Mesenchymal stem cell (in vitro differentiated cells and primary cell): ENCODE measurements around the gene DYNC1LI1.
A peak's percentile ranks its signal among the peaks of the same experiment; 100 is the strongest.

Experiments used
- DNase-seq: peaks from one replicate; pipeline ENCODE4 v3.0.0-alpha.2; 2013
- H2AFZ ChIP-seq: one replicate; pipeline ENCODE4 v1.6.1; 2013; ENCODE audit warnings: low read depth, mild to moderate bottlenecking, control low read depth, inconsistent platforms, low read length, moderate library complexity
- H2AK5ac ChIP-seq: 2 replicates; pipeline ENCODE4 v1.6.1; 2013; ENCODE audit warnings: low read length, moderate library complexity, mild to moderate bottlenecking, inconsistent platforms; ENCODE audit not compliant: severe bottlenecking
- H2BK120ac ChIP-seq: one replicate; pipeline ENCODE4 v1.6.1; 2013; ENCODE audit warnings: low read depth, mild to moderate bottlenecking, inconsistent platforms, low read length, moderate library complexity
- H2BK12ac ChIP-seq, 2 experiments: one replicate each; pipeline ENCODE4 v1.6.1; 2013; ENCODE audit warnings: inconsistent platforms in 2 of 2, low read length in 2 of 2, mild to moderate bottlenecking in 2 of 2, moderate library complexity in 2 of 2, control low read depth in 1 of 2
- H2BK15ac ChIP-seq: one replicate; pipeline ENCODE4 v1.6.1; 2013; ENCODE audit warnings: mild to moderate bottlenecking, low read depth, inconsistent platforms; ENCODE audit not compliant: poor library complexity, severe bottlenecking
- H2BK5ac ChIP-seq: 2 replicates; pipeline ENCODE4 v1.6.1; 2013; ENCODE audit warnings: low read depth, mild to moderate bottlenecking, low read length, control low read depth, inconsistent platforms; ENCODE audit not compliant: poor library complexity, severe bottlenecking
- H3K14ac ChIP-seq, 2 experiments: one replicate each; pipeline ENCODE4 v1.6.1; 2013; ENCODE audit warnings: inconsistent platforms in 2 of 2, low read length in 2 of 2, control low read depth in 1 of 2, mild to moderate bottlenecking in 1 of 2, moderate library complexity in 1 of 2
- H3K18ac ChIP-seq, 2 experiments: one replicate each; pipeline ENCODE4 v1.6.1; 2013; ENCODE audit warnings: inconsistent platforms in 2 of 2, low read length in 2 of 2, control low read depth in 1 of 2, low read depth in 1 of 2, mild to moderate bottlenecking in 1 of 2
- H3K23ac ChIP-seq, 2 experiments: one replicate each; pipeline ENCODE4 v1.6.1; 2013; ENCODE audit warnings: inconsistent platforms in 2 of 2, low read length in 2 of 2, mild to moderate bottlenecking in 2 of 2, moderate library complexity in 2 of 2, control low read depth in 1 of 2
- H3K27ac ChIP-seq: 2 replicates; pipeline ENCODE4 v1.5.1; 2013; ENCODE audit warnings: mild to moderate bottlenecking, moderate library complexity, low read length, control low read depth, inconsistent platforms; ENCODE audit not compliant: poor library complexity, severe bottlenecking
- H3K27me3 ChIP-seq, 2 experiments: 2 replicates each; pipeline versions ENCODE4 v1.6.1 to v1.7.0; 2013; ENCODE audit warnings: low read length in 2 of 2, mild to moderate bottlenecking in 2 of 2, moderate library complexity in 2 of 2, control low read depth in 1 of 2, inconsistent platforms in 1 of 2; ENCODE audit not compliant: control insufficient read depth in 1 of 2, insufficient read depth in 1 of 2
- H3K36me3 ChIP-seq, 2 experiments: 2 replicates each; pipeline versions ENCODE4 v1.6.1 to v1.7.0; 2013; ENCODE audit warnings: low read length in 2 of 2, control low read depth in 1 of 2, inconsistent platforms in 1 of 2, low read depth in 1 of 2, mild to moderate bottlenecking in 1 of 2; ENCODE audit not compliant: insufficient read depth in 2 of 2, control insufficient read depth in 1 of 2
- H3K4ac ChIP-seq, 2 experiments: one replicate each; pipeline ENCODE4 v1.6.1; 2013; ENCODE audit warnings: inconsistent platforms in 2 of 2, low read length in 2 of 2, mild to moderate bottlenecking in 2 of 2, moderate library complexity in 2 of 2, control low read depth in 1 of 2, low read depth in 1 of 2
- H3K4me1 ChIP-seq: 2 replicates; pipeline ENCODE4 v1.6.1; 2013; ENCODE audit warnings: low read depth, low read length, control low read depth; ENCODE audit not compliant: control insufficient read depth, insufficient read depth
- H3K4me2 ChIP-seq: 2 replicates; pipeline ENCODE4 v1.6.1; 2013; ENCODE audit warnings: low read length, mild to moderate bottlenecking, inconsistent platforms; ENCODE audit not compliant: poor library complexity, severe bottlenecking
- H3K4me3 ChIP-seq, 2 experiments: 2 replicates each; pipeline versions ENCODE4 v1.5.1 to v1.7.0; 2013; ENCODE audit warnings: low read length in 2 of 2, mild to moderate bottlenecking in 2 of 2, control low read depth in 1 of 2, low read depth in 1 of 2; ENCODE audit not compliant: insufficient read depth in 1 of 2
- H3K79me1 ChIP-seq: replicated peaks from 2 replicates; pipeline ENCODE4 v1.6.1; 2013; ENCODE audit warnings: mild to moderate bottlenecking, control low read depth, low read length, inconsistent platforms; ENCODE audit not compliant: poor library complexity, severe bottlenecking
- H3K9ac ChIP-seq: 2 replicates; pipeline ENCODE4 v1.7.0; 2013; ENCODE audit warnings: mild to moderate bottlenecking, low read length, moderate library complexity
- H3K9me3 ChIP-seq: 2 replicates; pipeline ENCODE4 v1.7.0; 2013; ENCODE audit warnings: mild to moderate bottlenecking, low read length; ENCODE audit not compliant: control insufficient read depth
- H4K8ac ChIP-seq: one replicate; pipeline ENCODE4 v1.6.1; 2013; ENCODE audit warnings: inconsistent platforms, mild to moderate bottlenecking, low read length, moderate library complexity
- H4K91ac ChIP-seq: one replicate; pipeline ENCODE4 v1.6.1; 2013; ENCODE audit warnings: mild to moderate bottlenecking, low read length, inconsistent platforms
- WGBS: methylation state at CpG from one replicate; pipeline ENCODE4 v1.1.7; 2013; ENCODE audit warnings: mixed read lengths; 5-methylcytosine and 5-hydroxymethylcytosine counted together

DYNC1LI1 gene

DNA sequence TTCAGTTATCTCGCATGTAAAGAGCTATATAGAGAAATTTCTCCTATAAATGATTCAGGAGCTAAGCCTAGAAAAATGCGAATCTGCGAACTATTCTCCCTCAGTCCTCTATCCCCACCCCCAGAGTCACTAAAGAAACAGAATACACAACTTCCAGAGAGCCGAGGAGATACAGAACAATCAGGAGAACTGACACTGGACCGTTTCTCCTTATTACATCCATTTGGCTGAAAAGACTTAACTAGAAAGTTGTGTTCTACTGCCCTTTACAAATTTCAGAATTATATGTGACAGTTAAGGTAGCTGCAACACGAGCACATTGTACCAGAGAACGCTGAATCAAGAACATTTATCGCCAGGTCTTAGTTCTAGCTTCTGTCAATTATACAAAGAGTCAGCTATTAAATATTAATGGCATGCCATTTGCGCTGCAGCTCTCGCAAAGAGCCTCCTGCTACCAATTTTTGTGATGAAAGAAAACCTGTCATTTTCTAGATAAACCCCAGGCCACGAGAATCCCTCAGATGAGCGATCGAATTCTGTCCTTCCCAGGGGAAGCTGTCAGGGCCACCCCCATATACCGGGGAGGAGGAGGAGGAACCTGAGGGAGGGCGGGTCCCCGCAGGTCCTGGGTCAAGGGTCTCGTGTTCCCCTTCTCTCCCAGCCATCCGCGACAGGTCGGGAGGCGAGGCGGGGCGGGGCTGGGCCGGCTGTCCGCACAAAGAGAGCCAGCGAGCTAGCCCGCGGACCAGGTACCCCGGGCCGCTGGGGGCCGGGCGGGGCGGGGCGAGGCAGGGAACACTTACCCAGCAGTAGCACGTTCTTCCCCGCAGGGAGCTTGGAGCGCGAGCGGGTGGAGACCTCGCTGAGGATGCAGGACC lies 878 bp downstream of the DYNC1LI1 start:
- Histone ChIP-seq H3K9ac (peak overlapping the region; percentile 98), H4K8ac (peak overlapping the region; percentile 100), H2AK5ac (no peak overlapping the region), H3K14ac (peak overlapping the region in 1 of 2 experiments; percentile 100), H3K27me3 (no peaks in the 10 kb centered on the region), H3K23ac (peak overlapping the region; percentile 99), H3K4me2 (peak overlapping the region; percentile 94), H2BK12ac (peak overlapping the region in 1 of 2 experiments; percentile 89), H2BK120ac (peak overlapping the region; percentile 86), H3K4me3 (peak overlapping the region; percentile 96 to 99), H2AFZ (peak overlapping the region; percentile 97), H4K91ac (peak overlapping the region; percentile 97), H2BK15ac (peak overlapping the region; percentile 95), H2BK5ac (peak overlapping the region; percentile 97), H3K79me1 (peaks cover 12% of the 10 kb centered on the region), H3K4me1 (peaks cover 2% of the 10 kb centered on the region), H3K36me3 (peaks cover 3 to 12% of the 10 kb centered on the region in 2 experiments), H3K4ac (peak overlapping the region; percentile 90 to 99), H3K18ac (peak overlapping the region; percentile 97 to 100), H3K27ac (peak overlapping the region; percentile 66), H3K9me3 (no peaks in the 10 kb centered on the region)
- peak; percentile 62 for DNase-seq
- 2% methylated on average over 39 of the region's 40 CpGs for whole genome bisulfite sequencing

GRCh38 chr3:32568953-32569352 lies 1.7 kb downstream of the DYNC1LI1 start:
- H2AK5ac ChIP-seq, result no peak overlapping the region
- peak overlapping the region in 1 of 2 experiments; percentile 96 for H3K4me3 ChIP-seq
- no peak overlapping the region for H2BK5ac ChIP-seq
- H3K4me2 ChIP-seq, result peak overlapping the region; percentile 39
- H2BK12ac ChIP-seq, result no peak overlapping the region
- H3K9ac ChIP-seq, result peak overlapping the region; percentile 98
- no peak overlapping the region for H3K4ac ChIP-seq
- no peak overlapping the region for H2BK120ac ChIP-seq
- no peak overlapping the region for H3K18ac ChIP-seq
- H3K36me3 ChIP-seq, result peaks cover 3 to 14% of the 10 kb centered on the region in 2 experiments
- H4K91ac ChIP-seq, result no peak overlapping the region
- no peak overlapping the region for H2AFZ ChIP-seq
- H4K8ac ChIP-seq, result no peak overlapping the region
- no peak overlapping the region for H3K27ac ChIP-seq
- no peak for DNase-seq
- H3K27me3 ChIP-seq, result no peaks in the 10 kb centered on the region
- no peak overlapping the region for H3K14ac ChIP-seq
- no peaks in the 10 kb centered on the region for H3K9me3 ChIP-seq
- no peak overlapping the region for H2BK15ac ChIP-seq
- H3K79me1 ChIP-seq, result peaks cover 14% of the 10 kb centered on the region
- peaks cover 2% of the 10 kb centered on the region for H3K4me1 ChIP-seq
- no peak overlapping the region for H3K23ac ChIP-seq
- 100% methylated on average over 2 of the region's 2 CpGs for WGBS

DNA sequence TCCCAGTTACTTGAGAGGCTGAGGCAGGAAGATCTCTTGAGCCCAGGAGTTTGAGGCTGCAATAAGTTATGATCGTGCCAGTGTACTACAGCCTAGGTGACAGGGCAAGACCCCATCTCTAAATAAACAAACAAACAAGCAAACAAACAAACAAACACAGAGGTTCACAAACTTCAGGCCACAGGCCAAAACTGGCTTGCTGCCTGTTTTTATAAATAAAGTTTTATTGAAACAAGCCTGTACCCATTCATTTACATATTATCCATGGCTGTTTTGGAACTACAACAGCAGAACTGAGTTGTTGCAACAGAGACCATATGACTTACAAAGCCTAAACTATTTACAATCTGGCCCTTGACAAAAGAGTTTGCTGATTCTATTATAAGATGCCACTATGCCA lies 6.5 kb downstream of the DYNC1LI1 start:
- H3K4me1 ChIP-seq, result peaks cover 2% of the 10 kb centered on the region
- H4K8ac ChIP-seq, result no peak overlapping the region
- no peak overlapping the region for H2BK12ac ChIP-seq
- no peak overlapping the region for H3K27ac ChIP-seq
- peaks cover 16% of the 10 kb centered on the region for H3K79me1 ChIP-seq
- no peak overlapping the region for H3K4me3 ChIP-seq
- no peak overlapping the region for H4K91ac ChIP-seq
- no peak overlapping the region for H3K18ac ChIP-seq
- H3K14ac ChIP-seq, result no peak overlapping the region
- no peak overlapping the region for H2AFZ ChIP-seq
- no peaks in the 10 kb centered on the region for H3K9me3 ChIP-seq
- no peak for DNase-seq
- no peak overlapping the region for H3K4ac ChIP-seq
- no peak overlapping the region for H3K4me2 ChIP-seq
- H2BK15ac ChIP-seq, result no peak overlapping the region
- no peak overlapping the region for H3K9ac ChIP-seq
- no peak overlapping the region for H2AK5ac ChIP-seq
- H3K36me3 ChIP-seq, result peaks cover 3 to 23% of the 10 kb centered on the region in 2 experiments
- H3K23ac ChIP-seq, result no peak overlapping the region
- H2BK5ac ChIP-seq, result no peak overlapping the region
- WGBS, result 86% methylated on average over 1 of the region's 1 CpG
- H2BK120ac ChIP-seq, result no peak overlapping the region
- H3K27me3 ChIP-seq, result no peaks in the 10 kb centered on the region

DNA sequence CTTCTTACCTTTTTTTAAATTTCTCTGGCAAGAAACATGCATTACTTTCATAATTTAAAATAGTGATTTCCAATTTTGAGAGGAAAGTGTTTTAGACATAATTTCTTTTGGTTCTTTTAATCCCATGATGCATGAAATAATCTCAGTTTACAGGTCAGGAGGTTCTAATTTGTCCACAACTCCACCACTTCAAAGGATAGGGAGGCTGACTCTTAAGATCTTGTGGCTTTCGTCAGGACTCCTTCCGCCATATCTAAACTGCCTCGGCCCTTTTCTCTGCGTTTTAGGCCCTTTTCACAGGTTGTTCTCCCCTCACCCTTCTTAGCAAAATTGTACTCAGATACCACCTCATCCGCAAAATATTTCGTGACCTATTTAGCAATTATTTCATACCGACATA lies 8.0 kb downstream of the DYNC1LI1 start:
- H2AFZ ChIP-seq, result no peak overlapping the region
- no peak overlapping the region for H3K4me2 ChIP-seq
- no peak overlapping the region for H2AK5ac ChIP-seq
- no peak overlapping the region for H3K4ac ChIP-seq
- H2BK5ac ChIP-seq, result no peak overlapping the region
- H3K36me3 ChIP-seq, result peaks cover 3 to 23% of the 10 kb centered on the region in 2 experiments
- H3K14ac ChIP-seq, result no peak overlapping the region
- no peak overlapping the region for H3K18ac ChIP-seq
- no peak overlapping the region for H4K91ac ChIP-seq
- no peak overlapping the region for H3K4me3 ChIP-seq
- DNase-seq, result no peak
- H3K9ac ChIP-seq, result no peak overlapping the region
- no peaks in the 10 kb centered on the region for H3K4me1 ChIP-seq
- H2BK12ac ChIP-seq, result no peak overlapping the region
- 97% methylated on average over 7 of the region's 7 CpGs for WGBS
- no peak overlapping the region for H2BK120ac ChIP-seq
- no peak overlapping the region for H3K23ac ChIP-seq
- peaks cover 18% of the 10 kb centered on the region for H3K79me1 ChIP-seq
- no peaks in the 10 kb centered on the region for H3K27me3 ChIP-seq
- no peak overlapping the region for H4K8ac ChIP-seq
- H3K27ac ChIP-seq, result no peak overlapping the region
- H3K9me3 ChIP-seq, result no peaks in the 10 kb centered on the region
- no peak overlapping the region for H2BK15ac ChIP-seq
